ENCODE measurements around the gene RFX7. TPM values are rescaled to one million over a fixed set of nuclear protein-coding genes. Genes with fewer than 3 reads are reported as not detected.

Gene RFX7
- total RNA-seq, 1 donor from 2014 or later = 4.2 TPM

- DNase-seq (ENCODE audit: low read depth, low spot score) = no peak
Measured at GRCh38 chr15:56244038-56244810, 545 bp upstream of the RFX7 start.

GRCh38 chr15:56242576-56243162 is 1.0 kb downstream of the RFX7 start:
- DNase-seq (ENCODE audit: low read depth, low spot score) = no peak

GRCh38 chr15:56241374-56242105 is 2.1 kb downstream of the RFX7 start:
- no peak for DNase-seq (ENCODE audit: low read depth, low spot score)

- DNase-seq (ENCODE audit: low read depth, low spot score) = no peak
Measured at GRCh38 chr15:56240390-56240789, 3.3 kb downstream of the RFX7 start.

- no peak for DNase-seq (ENCODE audit: low read depth, low spot score)
Measured at GRCh38 chr15:56236197-56236596, 7.5 kb downstream of the RFX7 start.

GRCh38 chr15:56234804-56235203 is 8.9 kb downstream of the RFX7 start:
- no peak for DNase-seq (ENCODE audit: low read depth, low spot score)

GRCh38 chr15:56233549-56233948 is 10.1 kb downstream of the RFX7 start:
- no peak for DNase-seq (ENCODE audit: low read depth, low spot score)

- no peak for DNase-seq (ENCODE audit: low read depth, low spot score)
Measured at GRCh38 chr15:56232058-56232457, 11.6 kb downstream of the RFX7 start.

GRCh38 chr15:56228854-56229253 is 14.8 kb downstream of the RFX7 start:
- no peak for DNase-seq (ENCODE audit: low read depth, low spot score)

GRCh38 chr15:56228352-56228751 is 15.3 kb downstream of the RFX7 start:
- DNase-seq (ENCODE audit: low read depth, low spot score) = no peak

- DNase-seq (ENCODE audit: low read depth, low spot score) = no peak
Measured at GRCh38 chr15:56227780-56228179, 15.9 kb downstream of the RFX7 start.

GRCh38 chr15:56227306-56227705 is 16.4 kb downstream of the RFX7 start:
- DNase-seq (ENCODE audit: low read depth, low spot score) = no peak

- DNase-seq (ENCODE audit: low read depth, low spot score) = no peak
Measured at GRCh38 chr15:56225520-56225919, 18.2 kb downstream of the RFX7 start.

- no peak for DNase-seq (ENCODE audit: low read depth, low spot score)
Measured at GRCh38 chr15:56222302-56222701, 21.4 kb downstream of the RFX7 start.

GRCh38 chr15:56217341-56217740 is 26.3 kb downstream of the RFX7 start:
- DNase-seq (ENCODE audit: low read depth, low spot score) = no peak

GRCh38 chr15:56215769-56216168 is 27.9 kb downstream of the RFX7 start:
- no peak for DNase-seq (ENCODE audit: low read depth, low spot score)

GRCh38 chr15:56211960-56212550 is 31.6 kb downstream of the RFX7 start:
- no peak for DNase-seq (ENCODE audit: low read depth, low spot score)

GRCh38 chr15:56211064-56211463 is 32.6 kb downstream of the RFX7 start:
- no peak for DNase-seq (ENCODE audit: low read depth, low spot score)

GRCh38 chr15:56208641-56209155 is 35.0 kb downstream of the RFX7 start:
- no peak for DNase-seq (ENCODE audit: low read depth, low spot score)

- no peak for DNase-seq (ENCODE audit: low read depth, low spot score)
Measured at GRCh38 chr15:56208185-56208584, 35.5 kb downstream of the RFX7 start.

- DNase-seq (ENCODE audit: low read depth, low spot score) = no peak
Measured at GRCh38 chr15:56207711-56208110, 36.0 kb downstream of the RFX7 start.

GRCh38 chr15:56207092-56207491 is 36.6 kb downstream of the RFX7 start:
- DNase-seq (ENCODE audit: low read depth, low spot score) = no peak

Data from pulmonary artery endothelial cell (primary cell).